NB4 (cell line): Measurements from ENCODE around the gene KASH5.
"Not testable (repeated sequence)": the region's sequence is repeated elsewhere in the genome, so short reads cannot be mapped to it uniquely, and the experiment has no call there.

Experiments
- DNase-seq: peaks from one replicate; pipeline ENCODE4 v3.0.0; 2010; ENCODE audit warnings: low read depth
- H3K4me3 ChIP-seq: one replicate; pipeline ENCODE4 v1.5.1; 2011; ENCODE audit warnings: mild to moderate bottlenecking, low read depth, low read length, moderate library complexity
- MYC ChIP-seq: IDR thresholded peaks from 2 replicates; pipeline ENCODE4 v1.6.1; 2011; ENCODE audit warnings: low read depth, low read length
- POLR2A ChIP-seq: IDR thresholded peaks from 2 replicates; pipeline ENCODE4 v1.6.1; 2011; ENCODE audit warnings: mild to moderate bottlenecking; ENCODE audit not compliant: insufficient read length; ENCODE audit errors: extremely low read depth
- TF ChIP-seq, protein P1 (sequence below): IDR thresholded peaks from one replicate; pipeline ENCODE4 v1.5.1; 2012; ENCODE audit warnings: low read depth, low read length
- TF ChIP-seq, protein P2 (sequence below): IDR thresholded peaks from 2 replicates; pipeline ENCODE4 v1.6.1; 2011; ENCODE audit warnings: low read depth, low read length

Gene KASH5

DNA sequence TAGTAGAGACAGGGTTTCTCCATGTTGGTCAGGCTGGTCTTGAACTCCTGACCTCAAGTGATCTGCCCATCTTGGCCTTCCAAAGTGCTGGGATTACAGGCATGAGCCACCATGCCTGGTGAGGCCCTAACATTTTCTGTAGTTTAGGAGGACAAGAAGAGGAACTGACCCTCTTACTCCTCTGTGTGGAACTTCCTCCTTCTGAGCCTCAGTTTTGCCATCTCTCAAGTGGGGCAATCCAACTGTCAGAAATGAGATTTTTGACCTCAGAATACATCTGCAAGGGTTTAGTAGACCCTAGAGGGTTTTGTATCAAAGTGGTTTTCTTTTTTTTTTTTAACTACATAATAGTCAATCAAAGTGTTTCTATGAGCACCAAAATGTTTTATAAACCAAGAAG is 21.9 kb upstream of the KASH5 start:
- H3K4me3 ChIP-seq = no peak overlapping the region
- TF ChIP-seq, protein P1, sequence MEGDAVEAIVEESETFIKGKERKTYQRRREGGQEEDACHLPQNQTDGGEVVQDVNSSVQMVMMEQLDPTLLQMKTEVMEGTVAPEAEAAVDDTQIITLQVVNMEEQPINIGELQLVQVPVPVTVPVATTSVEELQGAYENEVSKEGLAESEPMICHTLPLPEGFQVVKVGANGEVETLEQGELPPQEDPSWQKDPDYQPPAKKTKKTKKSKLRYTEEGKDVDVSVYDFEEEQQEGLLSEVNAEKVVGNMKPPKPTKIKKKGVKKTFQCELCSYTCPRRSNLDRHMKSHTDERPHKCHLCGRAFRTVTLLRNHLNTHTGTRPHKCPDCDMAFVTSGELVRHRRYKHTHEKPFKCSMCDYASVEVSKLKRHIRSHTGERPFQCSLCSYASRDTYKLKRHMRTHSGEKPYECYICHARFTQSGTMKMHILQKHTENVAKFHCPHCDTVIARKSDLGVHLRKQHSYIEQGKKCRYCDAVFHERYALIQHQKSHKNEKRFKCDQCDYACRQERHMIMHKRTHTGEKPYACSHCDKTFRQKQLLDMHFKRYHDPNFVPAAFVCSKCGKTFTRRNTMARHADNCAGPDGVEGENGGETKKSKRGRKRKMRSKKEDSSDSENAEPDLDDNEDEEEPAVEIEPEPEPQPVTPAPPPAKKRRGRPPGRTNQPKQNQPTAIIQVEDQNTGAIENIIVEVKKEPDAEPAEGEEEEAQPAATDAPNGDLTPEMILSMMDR = no peak
- TF ChIP-seq MYC (no peak), POLR2A (no peak)
- TF ChIP-seq, protein P2, sequence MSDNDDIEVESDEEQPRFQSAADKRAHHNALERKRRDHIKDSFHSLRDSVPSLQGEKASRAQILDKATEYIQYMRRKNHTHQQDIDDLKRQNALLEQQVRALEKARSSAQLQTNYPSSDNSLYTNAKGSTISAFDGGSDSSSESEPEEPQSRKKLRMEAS = no peak
- DNase-seq = peak; percentile 27

GRCh38 chr19:49368711-49369358 is 19.2 kb upstream of the KASH5 start:
- DNase-seq = peak; percentile 45
- H3K4me3 ChIP-seq = no peak overlapping the region
- TF ChIP-seq, protein P1 = no peak
- TF ChIP-seq POLR2A (no peak), MYC (no peak)

DNA sequence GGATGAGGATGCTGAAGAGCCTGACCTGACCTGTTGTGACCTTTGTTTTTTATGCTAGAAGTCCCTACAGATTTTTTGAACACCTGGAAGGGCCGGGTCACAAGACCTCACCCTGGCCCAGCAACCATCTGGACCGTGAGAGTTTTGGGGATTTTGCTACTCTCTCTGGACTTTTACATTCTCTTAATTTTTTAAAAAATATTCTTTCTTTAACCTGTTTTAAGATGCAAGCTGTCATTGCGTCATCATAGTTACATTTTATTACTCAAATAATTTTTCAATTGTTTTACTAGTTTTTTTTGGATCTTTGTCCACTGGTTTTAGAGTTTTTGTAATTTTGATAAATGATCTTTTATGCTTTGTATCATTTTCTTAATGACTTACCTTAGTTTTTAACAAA is 16.9 kb upstream of the KASH5 start:
- TF ChIP-seq MYC (no peak), POLR2A (no peak)
- TF ChIP-seq, protein P2 = no peak
- TF ChIP-seq, protein P1 = no peak
- no peak for DNase-seq
- H3K4me3 ChIP-seq = no peak overlapping the region

DNA sequence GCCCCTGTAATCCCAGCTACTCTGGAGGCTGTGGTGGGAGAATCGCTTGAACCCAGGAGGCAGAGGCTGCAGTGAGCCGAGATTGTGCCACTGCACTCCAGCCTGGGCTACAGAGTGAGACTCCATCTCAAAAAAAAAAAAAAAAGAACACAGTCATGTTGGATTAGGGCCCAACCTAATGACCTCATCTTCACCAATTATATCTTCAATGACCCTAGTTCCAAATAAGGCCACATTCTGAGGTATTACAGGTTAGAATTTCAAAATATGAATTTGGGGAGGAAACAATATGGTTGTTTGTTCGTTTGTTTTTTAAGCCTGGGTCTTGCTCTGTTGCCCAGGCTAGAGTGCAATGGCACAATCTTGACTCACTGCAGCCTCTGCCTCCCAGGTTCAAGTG is 14.9 kb upstream of the KASH5 start:
- H3K4me3 ChIP-seq, DNase-seq: not testable (repeated sequence)

DNA sequence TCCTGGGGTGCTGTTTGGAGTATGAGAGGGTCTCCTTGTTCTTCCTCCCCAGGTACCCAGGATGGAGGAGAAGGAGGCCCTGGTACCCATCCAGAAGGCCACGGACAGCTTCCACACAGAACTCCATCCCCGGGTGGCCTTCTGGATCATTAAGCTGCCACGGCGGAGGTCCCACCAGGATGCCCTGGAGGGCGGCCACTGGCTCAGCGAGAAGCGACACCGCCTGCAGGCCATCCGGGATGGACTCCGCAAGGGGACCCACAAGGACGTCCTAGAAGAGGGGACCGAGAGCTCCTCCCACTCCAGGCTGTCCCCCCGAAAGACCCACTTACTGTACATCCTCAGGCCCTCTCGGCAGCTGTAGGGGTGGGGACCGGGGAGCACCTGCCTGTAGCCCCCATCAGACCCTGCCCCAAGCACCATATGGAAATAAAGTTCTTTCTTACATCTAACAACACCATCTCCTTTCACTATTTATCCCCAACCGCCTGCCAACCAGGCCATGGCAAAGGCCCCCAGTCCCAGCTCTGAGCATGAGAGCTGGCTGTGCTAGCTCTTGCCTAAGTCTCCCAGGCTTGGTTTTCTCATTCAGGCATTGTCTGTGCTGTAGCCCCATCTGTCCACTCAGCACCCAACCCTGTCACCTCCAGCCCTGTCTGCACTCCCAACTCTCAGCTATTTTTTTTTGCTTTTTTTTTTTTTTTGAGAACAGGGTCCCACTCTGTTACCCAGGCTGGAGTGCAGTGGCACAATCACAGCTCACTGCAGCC is 13.2 kb upstream of the KASH5 start:
- TF ChIP-seq MYC (no peak), POLR2A (no peak)
- TF ChIP-seq, protein P2 = no peak
- TF ChIP-seq, protein P1 = no peak
- H3K4me3 ChIP-seq = no peak overlapping the region
- DNase-seq = no peak

DNA sequence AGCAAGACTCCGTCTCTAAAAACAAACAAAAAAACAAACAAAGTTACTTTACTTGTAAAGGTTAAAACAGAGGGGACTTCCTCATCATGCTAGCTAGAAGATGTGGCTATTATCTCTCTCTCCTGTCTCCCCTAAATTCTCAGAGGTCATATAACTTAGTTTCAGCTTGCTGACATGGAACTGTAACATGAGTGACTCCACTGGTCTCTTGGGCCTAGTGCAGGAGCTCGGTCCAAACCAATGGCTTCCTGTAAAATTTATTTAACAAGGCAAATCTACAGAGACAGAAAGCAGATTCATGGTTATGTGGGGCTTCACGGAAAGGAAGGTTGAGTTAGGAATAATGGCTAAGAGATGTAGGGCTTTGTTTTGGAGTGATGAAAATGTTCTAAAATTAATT is 9.5 kb upstream of the KASH5 start:
- no peak for DNase-seq
- TF ChIP-seq MYC = no peak
- TF ChIP-seq, protein P1 = no peak
- no peak for TF ChIP-seq POLR2A
- TF ChIP-seq, protein P2 = no peak
- H3K4me3 ChIP-seq = no peak overlapping the region
